ENCODE results near the gene TCF7L1.

DNA sequence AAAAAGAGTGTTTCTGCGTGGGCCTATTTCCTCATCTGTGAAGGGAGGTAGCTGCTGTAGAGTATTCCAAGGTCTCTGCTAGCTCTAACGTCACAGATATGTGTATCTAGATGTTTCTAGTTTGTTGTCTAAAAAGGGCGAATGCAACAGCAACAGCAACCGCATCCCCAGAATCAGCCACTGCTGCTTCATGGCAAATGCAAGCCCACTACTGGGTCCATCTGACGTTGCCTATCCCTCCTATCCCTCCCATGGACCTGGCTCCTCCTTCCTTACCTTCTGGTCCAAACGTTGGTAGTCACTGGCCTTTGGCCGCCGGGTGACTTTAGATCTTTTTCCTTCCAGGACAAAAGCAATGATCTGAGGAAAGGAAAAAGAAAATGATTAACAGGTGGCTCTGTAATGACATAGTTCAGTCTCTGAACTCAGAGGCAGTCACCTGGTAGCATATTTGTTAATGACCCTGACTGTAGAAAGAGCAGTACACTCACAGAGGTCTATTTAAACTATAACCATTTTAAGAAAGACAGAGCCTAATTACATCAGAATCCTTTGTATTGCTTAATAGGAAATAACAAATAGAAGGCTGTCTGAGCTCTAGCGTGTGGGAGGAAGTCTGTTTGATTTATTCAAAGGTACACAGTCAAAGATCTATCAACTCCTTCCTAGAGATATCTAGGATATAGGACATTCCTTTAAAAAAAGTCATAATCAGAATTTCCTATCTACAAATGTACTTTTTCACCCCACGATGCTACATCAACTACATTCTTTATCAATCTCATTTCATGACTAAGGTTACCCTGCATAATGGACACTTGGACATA lies 191.7 kb downstream of the TCF7L1 start:
- TF ChIP-seq, protein P1, sequence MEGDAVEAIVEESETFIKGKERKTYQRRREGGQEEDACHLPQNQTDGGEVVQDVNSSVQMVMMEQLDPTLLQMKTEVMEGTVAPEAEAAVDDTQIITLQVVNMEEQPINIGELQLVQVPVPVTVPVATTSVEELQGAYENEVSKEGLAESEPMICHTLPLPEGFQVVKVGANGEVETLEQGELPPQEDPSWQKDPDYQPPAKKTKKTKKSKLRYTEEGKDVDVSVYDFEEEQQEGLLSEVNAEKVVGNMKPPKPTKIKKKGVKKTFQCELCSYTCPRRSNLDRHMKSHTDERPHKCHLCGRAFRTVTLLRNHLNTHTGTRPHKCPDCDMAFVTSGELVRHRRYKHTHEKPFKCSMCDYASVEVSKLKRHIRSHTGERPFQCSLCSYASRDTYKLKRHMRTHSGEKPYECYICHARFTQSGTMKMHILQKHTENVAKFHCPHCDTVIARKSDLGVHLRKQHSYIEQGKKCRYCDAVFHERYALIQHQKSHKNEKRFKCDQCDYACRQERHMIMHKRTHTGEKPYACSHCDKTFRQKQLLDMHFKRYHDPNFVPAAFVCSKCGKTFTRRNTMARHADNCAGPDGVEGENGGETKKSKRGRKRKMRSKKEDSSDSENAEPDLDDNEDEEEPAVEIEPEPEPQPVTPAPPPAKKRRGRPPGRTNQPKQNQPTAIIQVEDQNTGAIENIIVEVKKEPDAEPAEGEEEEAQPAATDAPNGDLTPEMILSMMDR (IDR thresholded peaks at IDR 0.05), result no peak
- no peak for TF ChIP-seq POLR2A (IDR thresholded peaks at IDR 0.05)
